ENCODE results near the gene ANK3. TPM values are rescaled to one million over a fixed set of nuclear protein-coding genes. Genes with fewer than 3 reads are reported as not detected.

ANK3 gene
- total RNA-seq, 2 donors from 2014 or later = 46.0 to 47.8 TPM

DNA sequence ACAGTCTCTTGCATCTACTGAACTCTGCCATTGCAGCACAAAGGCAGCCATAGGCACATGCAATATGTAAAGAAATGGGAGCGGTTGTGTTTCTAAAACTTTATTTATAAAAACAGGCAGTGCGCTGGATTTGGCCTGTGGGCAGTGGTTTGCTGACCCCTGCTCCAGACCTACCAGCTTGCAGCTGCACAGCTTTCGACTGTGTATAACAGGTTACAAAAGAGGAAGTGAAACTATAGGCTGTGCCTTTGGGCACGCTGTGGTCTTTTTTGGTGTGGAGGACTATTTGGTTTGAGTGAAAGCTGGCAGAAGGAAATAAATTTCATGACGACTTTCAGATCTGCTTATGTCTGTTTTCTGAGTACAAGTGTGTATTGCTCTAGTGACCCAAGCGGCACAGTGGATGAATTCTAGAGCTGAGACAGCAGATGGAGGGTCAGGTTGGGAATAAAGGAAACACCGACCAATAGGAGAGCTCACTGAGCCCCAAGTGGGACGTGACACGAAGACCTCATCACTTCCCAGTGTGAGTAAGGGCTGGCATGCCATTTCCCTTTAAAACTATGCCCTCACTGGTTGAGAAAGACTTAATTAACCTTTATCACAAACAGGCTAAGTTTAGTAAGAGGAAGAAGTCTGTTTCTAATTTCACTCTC is 152.7 kb downstream of the ANK3 start:
- H3K4me1 ChIP-seq (replicated peaks) = no peaks in the 10 kb centered on the region
- intact Hi-C loops (cut with DNase I) = no loop called here
- 85% methylated on average over 9 of the region's 9 CpGs for WGBS
- H3K36me3 ChIP-seq = no peaks in the 10 kb centered on the region
- H3K4me3 ChIP-seq = no peak overlapping the region
- no peak overlapping the region for H3K27ac ChIP-seq
- no peak for DNase-seq (ENCODE audit: low spot score)
- TF ChIP-seq, protein P1, sequence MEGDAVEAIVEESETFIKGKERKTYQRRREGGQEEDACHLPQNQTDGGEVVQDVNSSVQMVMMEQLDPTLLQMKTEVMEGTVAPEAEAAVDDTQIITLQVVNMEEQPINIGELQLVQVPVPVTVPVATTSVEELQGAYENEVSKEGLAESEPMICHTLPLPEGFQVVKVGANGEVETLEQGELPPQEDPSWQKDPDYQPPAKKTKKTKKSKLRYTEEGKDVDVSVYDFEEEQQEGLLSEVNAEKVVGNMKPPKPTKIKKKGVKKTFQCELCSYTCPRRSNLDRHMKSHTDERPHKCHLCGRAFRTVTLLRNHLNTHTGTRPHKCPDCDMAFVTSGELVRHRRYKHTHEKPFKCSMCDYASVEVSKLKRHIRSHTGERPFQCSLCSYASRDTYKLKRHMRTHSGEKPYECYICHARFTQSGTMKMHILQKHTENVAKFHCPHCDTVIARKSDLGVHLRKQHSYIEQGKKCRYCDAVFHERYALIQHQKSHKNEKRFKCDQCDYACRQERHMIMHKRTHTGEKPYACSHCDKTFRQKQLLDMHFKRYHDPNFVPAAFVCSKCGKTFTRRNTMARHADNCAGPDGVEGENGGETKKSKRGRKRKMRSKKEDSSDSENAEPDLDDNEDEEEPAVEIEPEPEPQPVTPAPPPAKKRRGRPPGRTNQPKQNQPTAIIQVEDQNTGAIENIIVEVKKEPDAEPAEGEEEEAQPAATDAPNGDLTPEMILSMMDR (IDR thresholded peaks at IDR 0.05) = no peak
- TF ChIP-seq POLR2AphosphoS5 (IDR thresholded peaks at IDR 0.05) (no peak), POLR2A (IDR thresholded peaks at IDR 0.05) (no peak)
- no peaks in the 10 kb centered on the region for H3K9me3 ChIP-seq
- H3K27me3 ChIP-seq (replicated peaks; ENCODE audit: insufficient read depth) = no peaks in the 10 kb centered on the region

DNA sequence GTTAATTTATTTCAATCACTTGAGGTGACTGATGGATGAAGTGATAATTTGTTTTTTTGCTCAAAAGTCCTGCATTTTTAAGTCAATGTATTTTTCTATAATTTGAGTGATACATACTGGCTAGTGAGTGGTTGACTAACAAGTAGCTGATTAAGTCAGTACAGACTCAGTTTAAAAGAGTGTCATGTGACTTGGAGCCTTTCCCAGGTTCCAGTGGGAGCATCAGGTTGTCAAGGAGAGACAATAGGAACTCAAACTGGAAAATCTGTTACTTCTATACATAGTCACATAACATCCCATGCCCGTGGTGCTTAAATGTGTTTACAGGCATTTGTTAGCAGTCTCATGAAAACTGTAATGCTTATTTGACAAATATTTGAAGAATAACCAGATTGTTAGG is 154.7 kb downstream of the ANK3 start:
- WGBS = 19% methylated on average over 1 of the region's 1 CpG
- peak; percentile 10 for DNase-seq (ENCODE audit: low spot score)
- no peaks in the 10 kb centered on the region for H3K36me3 ChIP-seq
- H3K4me1 ChIP-seq (replicated peaks) = no peaks in the 10 kb centered on the region
- H3K4me3 ChIP-seq = no peak overlapping the region
- no peaks in the 10 kb centered on the region for H3K9me3 ChIP-seq
- intact Hi-C loops (cut with DNase I) = no loop called here
- H3K27me3 ChIP-seq (replicated peaks; ENCODE audit: insufficient read depth) = no peaks in the 10 kb centered on the region
- TF ChIP-seq POLR2A (IDR thresholded peaks at IDR 0.05) = no peak
- TF ChIP-seq POLR2AphosphoS5 (IDR thresholded peaks at IDR 0.05) = no peak
- TF ChIP-seq, protein P1 (IDR thresholded peaks at IDR 0.05) = no peak
- H3K27ac ChIP-seq = no peak overlapping the region

DNA sequence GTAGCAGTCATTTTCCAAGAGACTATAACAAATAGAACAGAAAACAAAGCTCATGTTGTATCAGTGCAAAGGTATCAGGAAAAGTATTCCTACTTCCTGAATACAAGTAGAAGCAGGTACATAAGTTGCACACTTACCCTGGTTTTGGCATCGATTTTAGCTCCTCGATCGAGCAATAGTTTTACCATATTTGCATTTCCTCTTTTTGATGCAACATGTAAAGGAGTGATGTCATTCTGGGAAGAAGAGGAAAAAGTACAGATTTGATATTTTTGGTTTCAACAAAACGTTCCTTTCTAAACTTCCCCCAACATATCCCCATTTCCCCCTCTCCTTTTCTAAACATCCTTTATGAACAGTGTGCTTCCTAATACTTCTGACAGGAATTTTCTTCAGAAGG is 155.1 kb downstream of the ANK3 start:
- Histone ChIP-seq H3K36me3 (no peaks in the 10 kb centered on the region), H3K4me3 (no peak overlapping the region), H3K4me1 (replicated peaks) (no peaks in the 10 kb centered on the region), H3K27ac (no peak overlapping the region), H3K9me3 (no peaks in the 10 kb centered on the region), H3K27me3 (replicated peaks; ENCODE audit: insufficient read depth) (no peaks in the 10 kb centered on the region)
- no peak for TF ChIP-seq POLR2A (IDR thresholded peaks at IDR 0.05)
- 73% methylated on average over 4 of the region's 4 CpGs for WGBS
- DNase-seq (ENCODE audit: low spot score) = no peak
- intact Hi-C loops (cut with DNase I) = no loop called here

DNA sequence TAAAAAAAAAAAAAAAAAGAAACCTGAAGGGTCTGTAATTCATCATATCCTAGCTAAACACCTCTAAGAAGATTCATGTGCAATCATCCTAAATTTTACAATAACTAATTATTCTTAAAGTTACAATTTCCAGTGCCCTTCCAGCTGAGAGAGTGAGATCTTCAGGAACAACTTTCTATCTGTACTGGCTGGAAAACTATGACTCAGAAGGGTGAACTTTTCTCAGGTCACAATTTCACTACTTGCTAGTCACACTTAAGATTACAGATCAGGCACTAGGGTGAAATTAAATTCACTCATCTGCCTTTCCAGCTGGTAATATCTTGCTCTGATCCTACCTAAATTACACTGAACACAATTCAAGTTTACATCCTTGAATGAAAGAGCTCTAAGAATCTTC is 158.8 kb downstream of the ANK3 start:
- Histone ChIP-seq H3K36me3 (no peaks in the 10 kb centered on the region), H3K27ac (no peak overlapping the region), H3K27me3 (replicated peaks; ENCODE audit: insufficient read depth) (no peaks in the 10 kb centered on the region), H3K4me3 (no peak overlapping the region), H3K4me1 (replicated peaks) (no peaks in the 10 kb centered on the region), H3K9me3 (no peaks in the 10 kb centered on the region)
- TF ChIP-seq POLR2AphosphoS5 (IDR thresholded peaks at IDR 0.05) (no peak), POLR2A (IDR thresholded peaks at IDR 0.05) (no peak)
- TF ChIP-seq, protein P1 (IDR thresholded peaks at IDR 0.05) = no peak
- intact Hi-C loops (cut with DNase I) = no loop called here
- DNase-seq (ENCODE audit: low spot score) = no peak

DNA sequence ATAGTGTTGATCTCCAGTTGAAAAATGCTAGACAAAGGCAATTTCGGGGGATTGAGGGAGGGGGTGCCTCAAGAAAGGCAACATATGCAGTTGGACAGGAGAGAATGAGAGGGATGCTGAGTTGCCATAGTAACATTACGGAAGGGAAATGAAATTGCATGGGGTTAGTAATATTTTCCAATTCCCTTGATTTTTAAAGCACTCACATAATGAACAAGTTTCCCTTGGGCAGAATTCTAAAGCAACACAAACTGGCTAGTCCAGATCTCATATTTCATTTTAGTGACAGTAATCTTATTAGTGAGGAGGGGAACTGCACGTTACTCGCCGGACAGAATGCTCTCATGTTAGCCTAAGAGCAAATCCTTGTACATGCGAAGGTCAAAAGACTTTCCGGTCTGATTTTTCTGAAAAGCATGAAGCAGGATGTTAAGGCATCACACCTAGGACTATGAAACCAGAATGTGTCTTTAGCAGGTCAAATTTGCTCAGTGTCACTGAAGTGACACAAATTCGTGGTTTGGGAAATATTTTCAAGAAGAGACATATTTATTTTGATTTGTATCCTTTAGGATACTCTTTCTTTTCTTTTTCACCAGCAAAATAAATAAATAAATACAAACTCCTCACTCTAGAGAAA is 165.5 kb downstream of the ANK3 start:
- intact Hi-C loops (cut with DNase I) = no loop called here
- Histone ChIP-seq H3K4me1 (replicated peaks) (no peaks in the 10 kb centered on the region), H3K9me3 (no peaks in the 10 kb centered on the region), H3K4me3 (no peak overlapping the region), H3K27me3 (replicated peaks; ENCODE audit: insufficient read depth) (no peaks in the 10 kb centered on the region), H3K27ac (no peak overlapping the region), H3K36me3 (no peaks in the 10 kb centered on the region)
- DNase-seq (ENCODE audit: low spot score) = no peak
- 84% methylated on average over 8 of the region's 8 CpGs for whole genome bisulfite sequencing
- TF ChIP-seq POLR2A (IDR thresholded peaks at IDR 0.05) = no peak
- TF ChIP-seq POLR2AphosphoS5 (IDR thresholded peaks at IDR 0.05) = no peak
- TF ChIP-seq, protein P1 (IDR thresholded peaks at IDR 0.05) = no peak
